ACHN (cell line): ENCODE measurements around the gene HOXA7.

Experiments used
- DNase-seq: peaks from one replicate; pipeline ENCODE4 v3.0.0-alpha.2; 2015
- in situ Hi-C: cut with HindIII; loops from 2 replicates; pipeline ENCODE4 v1.10.0; 2017; ENCODE audit warnings: low sequenced_read_pairs, low pct_ligation_motif_present, low pct_unique_long_range_greater_than_20kb

HOXA7 gene

DNA sequence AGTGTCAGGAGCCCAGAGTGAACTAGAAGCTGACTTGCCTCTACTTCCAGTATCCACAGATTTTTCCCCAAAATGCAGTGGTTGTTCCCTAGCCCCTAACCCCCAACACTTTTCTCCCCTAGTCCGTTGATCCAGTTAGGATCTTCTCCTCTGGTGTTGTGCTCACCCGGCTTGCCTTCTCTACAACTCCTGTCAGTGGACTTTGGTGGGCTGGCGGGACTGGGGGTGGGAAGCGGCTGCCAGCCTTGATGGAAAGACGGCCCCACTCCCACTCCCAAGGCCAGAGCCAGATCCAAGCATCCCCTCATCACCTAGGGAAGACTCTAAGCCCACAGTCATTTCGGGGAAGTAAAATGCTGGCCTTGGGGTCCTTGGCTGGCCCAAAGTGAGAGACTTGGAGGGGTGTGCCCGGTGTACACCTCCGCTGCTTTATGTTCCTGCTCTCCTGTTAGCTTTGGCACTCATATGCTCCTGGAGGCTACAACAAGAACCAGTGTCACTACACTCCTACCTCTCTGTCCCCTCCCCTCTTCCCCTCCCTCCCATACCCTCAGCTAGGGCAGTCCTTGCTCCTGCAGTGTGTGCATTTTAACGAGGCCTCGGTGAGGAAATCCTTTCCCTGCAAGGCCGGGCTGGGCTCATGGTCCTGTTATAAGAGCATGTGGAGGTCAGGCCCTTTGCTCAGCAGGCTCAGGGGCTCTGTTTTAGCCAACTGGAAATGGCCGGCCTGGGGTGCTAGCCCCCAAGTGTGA, 18.6 kb upstream of the HOXA7 start:
- in situ Hi-C loops: no loop called here
- no peak for DNase-seq

DNA sequence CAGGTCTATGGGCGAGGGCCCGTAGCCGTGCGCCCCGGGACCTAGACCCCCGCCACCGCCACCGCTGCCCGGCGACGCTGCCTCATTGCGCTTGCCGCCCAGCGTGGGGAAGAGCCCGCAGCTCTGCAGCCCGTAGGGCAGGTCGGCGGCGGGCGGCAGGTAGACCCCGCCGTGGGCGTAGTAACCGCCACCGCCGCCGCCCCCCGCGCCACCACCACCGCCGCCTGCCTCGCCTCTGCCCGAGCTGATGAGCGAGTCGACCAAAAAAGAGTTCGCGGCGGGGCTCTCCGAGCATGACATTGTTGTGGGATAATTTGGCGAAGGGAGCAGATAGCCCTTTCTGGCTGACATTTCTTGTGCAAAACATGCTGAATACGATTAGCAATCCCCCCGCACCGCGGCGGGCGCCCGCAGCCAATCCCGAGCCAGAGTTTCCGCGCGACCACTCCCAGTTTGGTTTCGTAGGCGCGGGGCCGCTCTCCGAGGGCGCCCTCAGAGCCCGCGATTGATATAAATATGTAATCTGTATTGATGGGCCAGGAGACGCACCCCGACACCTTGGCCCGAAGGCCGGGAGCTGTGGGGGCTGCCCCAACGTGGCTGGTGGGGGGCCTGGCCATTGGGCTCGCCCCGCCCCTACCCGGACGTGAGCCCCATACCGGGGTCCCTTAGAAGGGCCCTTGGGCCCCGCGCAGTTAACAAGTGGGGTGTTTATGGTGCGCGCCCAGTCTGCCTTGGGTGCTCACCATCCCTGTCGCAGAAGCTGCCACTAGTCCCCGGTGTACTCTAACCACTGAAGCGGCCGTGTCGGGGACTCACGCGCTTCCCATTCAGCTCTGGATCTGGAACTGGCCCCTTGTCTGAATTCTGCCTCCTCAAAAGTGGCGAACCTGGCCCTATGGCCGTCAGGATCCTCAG, 17.7 kb upstream of the HOXA7 start, which contains the start of gene HOXA10:
Gene HOXA10 (minus strand): TSS at position 365 of the 918 bp plus-strand sequence. CDS start 14 bp downstream, at position 351.
- in situ Hi-C loops: no loop called here
- DNase-seq: peak; percentile 63

DNA sequence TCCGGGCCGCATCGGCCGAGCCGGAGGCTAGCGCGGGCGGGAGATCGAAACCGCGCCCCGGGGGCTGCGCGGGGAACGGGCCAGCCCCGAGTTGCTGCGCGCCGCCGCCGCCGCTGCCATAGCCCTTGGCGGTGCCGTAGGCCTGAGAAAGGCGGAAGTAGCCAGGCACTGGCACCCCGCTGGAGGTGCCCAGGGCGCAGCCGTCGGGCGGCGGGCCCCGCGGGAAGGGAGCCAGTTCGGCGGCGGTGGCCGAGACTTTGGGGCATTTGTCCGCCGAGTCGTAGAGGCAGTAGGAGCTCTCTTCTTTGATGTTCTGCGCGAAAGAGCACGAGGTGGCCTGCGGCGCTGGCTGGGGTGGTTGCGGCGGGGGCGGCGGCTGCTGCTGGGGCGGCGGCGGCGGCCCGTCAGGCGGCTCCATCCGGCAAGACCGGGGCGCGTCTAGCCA, 17.1 kb upstream of the HOXA7 start:
- in situ Hi-C loops: no loop called here
- DNase-seq: peak; percentile 75

DNA sequence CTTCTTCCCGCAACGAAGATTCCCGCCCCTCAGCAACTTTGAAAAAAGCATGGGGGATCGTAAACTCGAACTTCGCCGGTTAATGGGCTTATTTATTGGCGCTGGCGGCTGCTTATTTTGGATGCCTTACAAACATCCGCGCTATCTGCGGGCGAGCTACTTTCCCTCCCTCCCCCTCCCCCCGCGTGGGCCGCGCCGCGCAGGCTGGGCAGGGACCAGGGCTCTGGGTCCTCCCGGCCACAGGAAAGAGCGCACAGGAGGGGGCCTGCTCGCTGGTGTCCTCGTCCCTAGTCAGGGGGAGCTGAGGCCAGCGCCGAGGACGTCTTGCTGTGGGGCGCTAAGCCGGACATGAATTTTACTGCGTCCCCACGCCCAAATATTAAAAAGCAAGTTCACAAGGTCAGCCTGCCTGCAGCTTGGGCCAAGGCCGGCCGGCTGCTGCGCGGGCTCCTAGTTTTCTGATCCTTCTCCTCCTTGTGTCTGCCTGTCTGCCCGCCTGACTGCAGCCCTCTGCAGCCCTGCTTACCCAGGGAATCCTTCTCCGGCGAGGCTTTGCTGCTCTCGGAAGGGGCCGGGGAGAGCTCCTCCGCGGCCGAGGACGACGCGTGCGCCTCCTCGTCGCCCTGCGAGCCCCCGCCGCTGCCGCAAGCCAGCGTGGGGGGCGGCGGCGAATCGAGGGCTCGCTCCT, 16.5 kb upstream of the HOXA7 start:
- in situ Hi-C loops: no loop called here
- peak; percentile 73 for DNase-seq

DNA sequence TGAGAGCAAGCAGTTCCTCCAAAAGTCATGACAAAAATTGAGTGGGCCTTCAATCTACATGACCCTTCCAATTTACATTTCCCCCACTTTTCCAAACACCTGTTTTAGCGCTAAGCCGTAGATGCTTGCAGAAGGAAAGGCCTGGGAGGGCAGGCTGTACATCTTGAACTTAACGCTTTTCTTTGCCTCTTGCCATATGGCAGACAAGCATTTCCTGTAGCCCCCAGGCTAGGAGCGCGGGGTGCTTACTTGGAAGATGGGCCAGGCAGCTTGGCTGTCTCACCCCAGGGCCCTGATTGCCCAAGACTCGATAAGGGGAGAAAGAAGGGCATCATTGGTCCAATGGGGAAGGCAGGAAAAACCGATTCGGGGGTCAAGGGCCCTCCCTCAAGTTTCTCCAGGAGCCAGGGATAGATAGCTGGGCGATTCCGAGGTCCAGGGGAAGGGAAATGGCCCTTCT, 15.9 kb upstream of the HOXA7 start:
- in situ Hi-C loops: no loop called here
- peak; percentile 51 for DNase-seq

DNA sequence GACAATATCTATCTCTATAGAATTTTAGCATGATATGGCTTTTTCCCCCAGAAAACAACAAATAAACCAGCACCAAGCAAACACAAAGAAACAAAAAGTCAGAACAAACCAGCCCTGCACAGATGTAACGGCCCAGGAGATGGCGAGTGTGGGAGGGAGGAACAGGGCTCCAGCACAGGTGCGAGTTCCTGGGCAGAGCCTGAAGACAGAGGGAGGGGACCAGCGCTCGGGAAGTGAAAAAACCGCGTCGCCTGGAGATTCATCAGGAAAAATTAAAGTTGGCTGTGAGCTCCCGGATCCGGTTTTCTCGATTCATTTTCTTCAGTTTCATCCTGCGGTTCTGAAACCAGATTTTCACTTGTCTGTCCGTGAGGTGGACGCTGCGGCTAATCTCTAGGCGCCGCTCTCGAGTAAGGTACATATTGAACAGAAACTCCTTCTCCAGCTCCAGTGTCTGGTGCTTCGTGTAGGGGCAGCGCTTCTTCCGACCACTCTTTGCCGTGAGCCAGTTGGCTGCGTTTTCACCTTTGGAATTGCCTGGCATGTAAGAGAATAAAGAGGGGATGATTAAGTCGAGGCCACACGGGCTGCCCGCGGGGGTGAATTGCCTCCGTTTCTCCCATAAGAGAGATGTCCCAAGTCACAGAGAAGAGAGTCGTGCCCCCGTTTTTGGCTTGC, 15.3 kb upstream of the HOXA7 start:
- in situ Hi-C loops: no loop called here
- DNase-seq: peak; percentile 67

DNA sequence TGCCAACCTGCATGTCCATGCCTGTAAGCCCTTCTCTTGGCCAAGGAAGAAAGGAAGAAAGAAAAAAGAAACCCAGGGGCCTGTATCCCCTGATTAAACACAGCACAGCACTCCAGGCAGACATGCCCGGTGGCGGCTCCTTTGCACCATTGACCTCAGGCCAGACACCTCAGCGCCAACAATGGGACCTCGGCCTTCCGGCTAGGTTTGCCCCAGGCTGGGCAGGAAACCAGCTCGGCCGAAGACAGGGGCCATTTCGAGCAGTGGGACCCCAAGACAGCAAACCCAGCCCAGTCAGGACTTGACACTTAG, 14.8 kb upstream of the HOXA7 start:
- DNase-seq: peak; percentile 65
- in situ Hi-C loops: no loop called here

DNA sequence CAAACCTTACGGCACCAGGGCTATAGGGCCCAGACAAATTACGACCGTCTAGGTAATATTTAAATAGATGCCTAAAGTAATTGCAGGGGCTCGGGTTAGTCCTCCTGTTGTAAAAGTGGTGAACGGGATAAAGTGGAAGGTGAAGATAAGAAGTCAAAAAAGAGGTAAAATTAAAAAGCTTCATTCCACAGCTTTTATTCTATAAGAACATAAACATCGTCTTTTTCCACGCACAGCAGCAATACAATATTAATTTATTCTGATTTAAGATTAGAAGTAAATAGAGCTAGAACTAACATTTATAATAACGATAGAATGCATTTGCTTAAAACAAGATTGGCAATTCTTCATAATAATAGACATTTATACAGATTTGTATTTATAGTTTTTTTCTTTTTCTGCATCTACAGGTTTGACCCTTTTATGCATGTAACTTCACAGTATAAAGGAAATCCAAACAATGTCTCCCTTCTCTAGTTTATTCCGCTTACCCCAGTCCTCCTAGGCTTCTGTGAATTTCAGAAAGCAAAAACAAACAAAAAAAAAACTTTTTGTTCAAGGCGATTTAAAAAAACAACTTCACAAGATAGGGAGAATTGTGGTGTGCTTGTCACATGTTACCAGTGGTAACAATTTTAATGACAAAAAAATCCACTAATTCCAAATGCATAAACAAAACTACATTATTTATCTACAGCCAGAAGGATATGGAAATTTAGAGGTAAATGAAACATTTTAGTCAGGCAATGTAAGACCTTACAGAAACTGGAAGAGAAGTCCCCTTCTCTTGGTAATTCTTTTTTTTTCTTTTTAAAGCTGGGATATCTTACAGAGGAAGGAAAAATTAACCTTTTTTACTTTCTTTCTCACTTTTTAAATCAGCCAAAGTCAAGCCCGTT, 14.2 kb upstream of the HOXA7 start:
- in situ Hi-C loops: no loop called here
- DNase-seq: peak; percentile 25

DNA sequence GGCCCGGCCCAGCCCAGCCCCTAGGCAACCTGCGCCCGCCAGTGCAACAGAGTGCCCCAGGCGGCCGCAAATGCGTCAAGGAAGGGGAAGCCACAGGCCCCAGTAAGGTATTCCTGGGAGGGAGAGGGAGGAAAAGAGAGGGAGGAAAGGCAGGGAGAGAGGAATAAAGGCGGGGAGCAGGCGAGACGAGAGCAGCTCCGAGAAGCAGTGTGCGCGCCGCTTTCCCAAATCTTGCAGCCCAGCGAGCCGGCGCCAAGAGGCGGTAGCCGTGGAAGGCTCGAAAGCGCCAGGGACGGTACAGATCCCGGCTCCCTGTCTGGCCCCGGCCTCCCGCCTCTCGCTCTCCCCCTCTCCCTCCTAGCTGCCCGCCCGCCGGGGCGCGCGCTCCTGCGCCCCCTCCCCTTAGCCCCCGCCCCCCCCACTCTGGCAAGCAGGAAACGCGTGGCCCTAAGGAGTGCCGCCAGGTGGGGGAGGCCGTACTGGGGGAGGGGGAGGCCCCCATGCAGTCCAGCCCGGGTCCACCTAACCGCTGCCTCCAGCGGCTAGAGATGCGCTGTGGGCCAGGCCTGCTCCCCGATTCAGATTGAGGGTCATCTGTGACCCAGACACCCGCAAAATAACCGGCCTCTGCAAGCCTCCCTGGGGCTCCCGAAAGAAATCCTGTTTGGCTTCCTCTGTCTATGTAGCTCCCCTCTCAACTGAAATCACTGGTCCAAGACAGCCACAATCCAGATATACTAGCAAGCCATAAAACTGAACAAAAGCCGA, 13.4 kb upstream of the HOXA7 start:
- in situ Hi-C loops: loop anchor here (10.0 kb wide), 1 partner anchor 785 kb away; no protein-coding TSS in a partner anchor
- DNase-seq: peak; percentile 73

DNA sequence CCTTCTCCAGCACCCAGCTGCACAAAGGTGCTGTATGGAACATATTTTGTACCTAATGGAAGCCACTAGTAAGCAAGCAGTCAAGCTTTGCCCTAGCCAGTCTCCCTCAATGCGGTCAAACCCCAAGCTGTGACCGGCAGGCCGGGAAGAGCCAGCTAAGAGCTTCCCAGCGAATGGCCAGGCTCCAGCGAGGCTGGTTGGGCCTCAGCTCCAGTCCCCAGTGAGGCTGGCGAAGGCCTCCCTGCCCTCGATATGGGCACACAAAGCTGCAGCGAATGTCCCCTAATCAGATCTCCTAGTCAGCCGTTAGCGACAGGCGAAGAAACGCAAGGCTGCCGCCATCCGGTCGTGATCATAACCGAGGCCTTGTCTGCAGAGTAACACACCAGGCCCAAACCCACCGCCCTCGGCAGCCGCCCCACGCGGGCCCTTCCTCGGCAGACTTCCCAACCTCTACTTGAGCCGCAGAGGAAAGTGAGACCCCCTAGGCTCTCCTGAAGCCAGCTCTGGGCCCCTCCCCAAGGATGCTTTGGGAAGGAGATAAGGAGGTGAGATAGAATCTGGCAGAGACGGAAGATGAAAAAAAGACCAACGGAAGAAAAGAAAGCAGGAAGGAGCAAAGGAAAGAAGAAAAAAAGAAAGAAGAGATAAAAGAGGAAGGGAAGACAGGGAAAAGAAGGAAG, 11.9 kb upstream of the HOXA7 start:
- in situ Hi-C loops: loop anchor here (10.0 kb wide), 1 partner anchor 784 kb away; no protein-coding TSS in a partner anchor
- peak; percentile 82 for DNase-seq

DNA sequence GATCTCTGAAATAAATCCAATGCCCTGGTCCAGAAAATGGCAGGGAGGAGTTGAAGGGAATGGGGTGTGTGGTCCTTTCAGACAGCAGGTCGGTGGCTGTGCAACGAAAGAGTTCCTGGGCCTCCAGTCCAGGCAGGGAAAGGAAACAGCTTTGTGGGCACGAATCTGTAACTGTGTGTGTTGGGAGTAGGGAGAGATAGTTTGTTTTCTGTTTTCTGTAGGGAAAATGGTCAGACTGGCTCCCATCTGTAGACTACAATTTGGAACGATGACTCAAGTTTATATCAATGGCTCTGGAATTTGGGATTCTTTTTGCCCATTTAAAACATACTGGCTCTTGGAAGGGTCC, 11.4 kb upstream of the HOXA7 start:
- in situ Hi-C loops: loop anchor here (10.0 kb wide), 1 partner anchor 783 kb away; no protein-coding TSS in a partner anchor

DNA sequence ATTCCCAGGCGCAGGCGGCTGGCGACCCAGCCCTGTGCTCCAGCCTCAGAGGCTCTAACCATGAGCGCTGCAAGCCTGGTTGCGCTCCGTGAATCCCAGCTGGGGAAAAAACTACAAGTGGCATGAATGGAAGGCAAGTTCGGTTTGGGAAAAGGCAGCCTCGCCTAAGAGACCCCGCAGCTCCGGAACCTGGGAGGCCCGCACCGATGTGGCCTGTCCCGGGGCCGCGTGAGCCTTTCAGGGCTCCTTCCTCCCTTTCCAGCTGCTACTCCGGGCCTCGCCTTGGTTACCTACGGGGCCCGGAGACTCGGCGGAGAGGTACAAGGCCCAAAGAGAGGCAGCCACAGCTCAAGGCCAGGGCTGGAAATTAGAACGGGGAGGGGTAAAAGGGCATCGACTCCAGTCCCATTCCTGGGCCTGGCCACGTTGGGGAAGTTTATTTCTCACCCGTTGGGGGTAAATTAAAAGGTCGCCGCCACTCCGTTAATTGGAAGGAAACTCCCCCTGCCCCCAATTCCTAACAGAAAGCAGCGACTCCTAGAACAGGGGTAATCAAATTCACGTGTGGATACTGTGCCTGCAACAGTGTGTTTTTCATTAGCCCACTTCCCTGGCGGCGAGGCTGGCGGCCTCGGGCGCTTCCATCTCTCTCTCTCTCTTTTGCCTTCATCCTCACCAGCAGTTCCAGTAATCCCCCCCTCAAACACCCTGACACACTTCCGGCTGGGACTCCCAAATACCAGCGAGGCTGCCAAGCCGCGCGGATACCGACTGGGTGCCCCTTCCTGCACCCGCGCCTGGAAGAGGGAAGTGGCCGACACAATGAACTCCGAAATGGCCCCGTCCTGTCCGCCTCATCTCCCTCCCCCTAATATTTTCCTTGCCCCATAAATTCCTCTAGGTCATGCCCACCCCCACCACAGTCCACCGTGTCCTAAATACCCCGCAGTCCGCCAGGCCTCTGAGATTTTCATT, 10.3 kb upstream of the HOXA7 start:
- in situ Hi-C loops: loop anchor here (10.0 kb wide), 1 partner anchor 782 kb away; no protein-coding TSS in a partner anchor
- DNase-seq: peak; percentile 92

More for the DNA sequence above, 11.4 kb upstream of the HOXA7 start:
- DNase-seq: peak; percentile 51

DNA sequence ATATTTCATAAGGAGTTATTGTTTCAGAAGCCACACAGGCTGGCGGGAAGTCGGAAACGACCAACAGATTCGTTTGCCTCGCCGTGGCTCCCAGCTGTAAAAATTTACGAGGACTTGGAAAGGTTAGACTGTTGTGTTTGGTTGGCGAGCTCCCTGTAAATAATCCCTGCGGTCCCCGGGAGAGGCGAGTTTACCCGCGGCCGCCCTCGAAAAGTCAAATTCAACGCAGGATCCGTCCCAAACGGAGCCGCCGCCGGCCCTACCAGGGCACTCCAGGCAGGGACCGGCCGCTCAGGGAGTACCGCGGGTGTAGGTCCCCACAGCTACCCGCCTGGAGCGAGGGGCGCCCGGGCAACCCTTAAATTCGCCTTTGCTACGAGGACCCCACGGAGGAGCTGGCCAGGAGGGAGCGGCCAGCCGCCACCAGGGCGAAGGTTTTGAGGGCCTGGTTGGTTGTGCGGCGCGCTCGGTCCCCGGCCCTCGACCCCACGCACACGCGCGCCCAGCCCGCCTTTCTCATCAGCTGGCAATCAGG, 9.6 kb upstream of the HOXA7 start:
- in situ Hi-C loops: loop anchor here (10.0 kb wide), 1 partner anchor 781 kb away; no protein-coding TSS in a partner anchor
- peak; percentile 59 for DNase-seq

DNA sequence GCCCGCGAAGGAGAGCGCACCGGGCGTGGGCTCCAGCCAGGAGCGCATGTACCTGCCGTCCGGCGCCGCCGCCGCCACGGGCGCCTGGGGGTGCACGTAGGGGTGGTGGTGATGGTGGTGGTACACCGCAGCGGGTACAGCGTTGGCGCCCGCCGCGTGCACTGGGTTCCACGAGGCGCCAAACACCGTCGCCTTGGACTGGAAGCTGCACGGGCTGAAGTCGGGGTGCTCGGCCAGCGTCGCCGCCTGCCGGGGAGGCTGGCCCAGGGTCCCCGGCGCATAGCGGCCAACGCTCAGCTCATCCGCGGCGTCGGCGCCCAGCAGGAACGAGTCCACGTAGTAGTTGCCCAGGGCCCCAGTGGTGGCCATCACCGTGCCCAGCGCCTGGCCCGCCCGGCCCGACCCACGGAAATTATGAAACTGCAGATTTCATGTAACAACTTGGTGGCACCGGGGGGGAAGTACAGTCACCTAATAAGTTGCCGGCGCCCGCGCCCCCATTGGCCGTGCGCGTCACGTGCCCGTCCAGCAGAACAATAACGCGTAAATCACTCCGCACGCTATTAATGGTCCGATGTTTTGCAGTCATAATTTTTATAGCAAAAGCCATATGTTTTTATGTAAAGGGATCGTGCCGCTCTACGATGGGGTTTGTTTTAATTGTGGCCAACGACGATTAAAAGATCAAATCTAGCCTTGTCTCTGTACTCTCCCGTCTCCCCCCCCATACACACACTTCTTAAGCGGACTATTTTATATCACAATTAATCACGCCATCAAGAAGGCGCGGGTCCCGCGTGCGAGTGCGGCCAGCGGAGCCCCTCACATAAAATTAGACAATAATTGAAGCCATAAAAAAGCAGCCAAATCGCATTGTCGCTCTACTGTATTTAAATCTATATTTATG, 8.9 kb upstream of the HOXA7 start, which contains the start of gene HOXA9:
Gene HOXA9 (minus strand): TSS at position 449 of the 907 bp plus-strand sequence. CDS start 80 bp downstream, at position 369.
- in situ Hi-C loops: loop anchor here (10.0 kb wide), 1 partner anchor 781 kb away; no protein-coding TSS in a partner anchor
- peak; percentile 97 for DNase-seq
